AG09319 (cell line): ENCODE data around the gene BRD3OS.

ENCODE experiments used
- DNase-seq: peaks from one replicate; pipeline ENCODE4 v3.0.0-alpha.2; 2010; ENCODE audit warnings: low read depth; ENCODE audit errors: extremely low read depth
- CTCF ChIP-seq: IDR thresholded peaks from 2 replicates; pipeline ENCODE4 v1.5.1; 2011; ENCODE audit warnings: low read depth, mild to moderate bottlenecking, inconsistent platforms, low read length, moderate library complexity

BRD3OS gene

GRCh38 chr9:133978899-133979272 is 46.4 kb upstream of the BRD3OS start:
- DNase-seq, result no peak
- no peak for TF ChIP-seq CTCF

- TF ChIP-seq CTCF, result no peak
- DNase-seq, result no peak
These were observed 45.9 kb upstream of the BRD3OS start for GRCh38 chr9:133979273-133979920.

- DNase-seq, result no peak
- no peak for TF ChIP-seq CTCF
These were observed 45.1 kb upstream of the BRD3OS start for GRCh38 chr9:133979921-133980863.

- no peak for TF ChIP-seq CTCF
- no peak for DNase-seq
These were observed 44.3 kb upstream of the BRD3OS start for GRCh38 chr9:133980864-133981588.

- no peak for TF ChIP-seq CTCF
- no peak for DNase-seq
These were observed 43.7 kb upstream of the BRD3OS start for GRCh38 chr9:133981589-133981957.

- DNase-seq, result no peak
- no peak for TF ChIP-seq CTCF
These were observed 43.2 kb upstream of the BRD3OS start for GRCh38 chr9:133981958-133982681.
